Keratinocyte (primary cell): ENCODE results near the gene RETN. TPM values are rescaled to one million over a fixed set of nuclear protein-coding genes. Genes with fewer than 3 reads are reported as not detected.

Source experiments
- DNase-seq: peaks from one replicate; pipeline ENCODE4 v3.0.0-alpha.2; 2011; ENCODE audit warnings: low read depth, missing footprints, low spot score
- FAIRE-seq: peaks from 2 replicates; lab custom pipeline; 2011; peaks lifted over from hg19 to GRCh38; lab: Jason Lieb, UNC
- H2AFZ ChIP-seq: 2 replicates; pipeline ENCODE4 v1.6.0; 2012; ENCODE audit warnings: low read length, control low read depth, inconsistent platforms; ENCODE audit not compliant: control insufficient read depth
- H3K27ac ChIP-seq: 2 replicates; pipeline ENCODE4 v1.5.1; 2011; ENCODE audit warnings: low read length; ENCODE audit not compliant: control insufficient read depth, insufficient read depth
- H3K27me3 ChIP-seq: 3 replicates; pipeline ENCODE4 v1.6.0; 2011; ENCODE audit warnings: low read length; ENCODE audit not compliant: control insufficient read depth, insufficient read depth; ENCODE audit errors: extremely low read depth
- H3K36me3 ChIP-seq, 2 experiments: 2 replicates in 1 of 2; 3 replicates in 1 of 2; pipeline ENCODE4 v1.5.1; 2011; ENCODE audit warnings: low read length in 2 of 2, mild to moderate bottlenecking in 1 of 2; ENCODE audit not compliant: control insufficient read depth in 2 of 2, insufficient read depth in 2 of 2; ENCODE audit errors: extremely low read depth in 1 of 2
- H3K4me1 ChIP-seq: 3 replicates; pipeline ENCODE4 v1.5.1; 2011; ENCODE audit warnings: low read length; ENCODE audit not compliant: control insufficient read depth, insufficient read depth; ENCODE audit errors: extremely low read depth
- H3K4me2 ChIP-seq: 3 replicates; pipeline ENCODE4 v1.6.0; 2011; ENCODE audit warnings: low read depth, low read length; ENCODE audit not compliant: control insufficient read depth, insufficient read depth; ENCODE audit errors: extremely low read depth
- H3K4me3 ChIP-seq, 3 experiments: fragments of 200-600 bp in 1 of 3; sonication (generic) in 1 of 3; 2 replicates in 2 of 3; 3 replicates in 1 of 3; pipeline ENCODE4 v1.5.1; 2011 to 2016; ENCODE audit warnings: low read length in 3 of 3, mild to moderate bottlenecking in 3 of 3, control low read depth in 2 of 3, inconsistent platforms in 1 of 3, low read depth in 1 of 3, mixed read lengths in 1 of 3, mixed run types in 1 of 3, moderate library complexity in 1 of 3; ENCODE audit not compliant: control insufficient read depth in 2 of 3, insufficient read depth in 2 of 3; ENCODE audit errors: extremely low read depth in 1 of 3
- H3K79me2 ChIP-seq: 2 replicates; pipeline ENCODE4 v1.6.0; 2012; ENCODE audit warnings: low read length; ENCODE audit not compliant: control insufficient read depth, insufficient read depth
- H3K9ac ChIP-seq: 3 replicates; pipeline ENCODE4 v1.6.0; 2011; ENCODE audit warnings: low read length; ENCODE audit not compliant: control insufficient read depth, insufficient read depth; ENCODE audit errors: extremely low read depth
- H3K9me1 ChIP-seq: 3 replicates; pipeline ENCODE4 v1.6.0; 2011; ENCODE audit warnings: low read length; ENCODE audit not compliant: control insufficient read depth, insufficient read depth; ENCODE audit errors: extremely low read depth
- H3K9me3 ChIP-seq: 2 replicates; pipeline ENCODE4 v1.5.1; 2012; ENCODE audit warnings: low read depth, low read length; ENCODE audit not compliant: control insufficient read depth
- H4K20me1 ChIP-seq: 3 replicates; pipeline ENCODE4 v1.6.0; 2011; ENCODE audit warnings: low read length; ENCODE audit not compliant: control insufficient read depth, insufficient read depth; ENCODE audit errors: extremely low read depth
- EZH2 ChIP-seq: IDR thresholded peaks from one replicate; pipeline ENCODE4 v1.6.1; 2012; ENCODE audit warnings: inconsistent platforms, mild to moderate bottlenecking, low read length, moderate library complexity
- dilution Hi-C: fragments of 300-500 bp; cut with MboI; formaldehyde crosslinking; loops from one replicate; pipeline ENCODE4 v1.7.0; 2020; ENCODE audit warnings: low sequenced_read_pairs; ENCODE audit not compliant: extremely low pct_ligation_motif_present
- polyA plus RNA-seq, 5 experiments: library from polyadenylated mRNA; depleted of rRNA in 3 of 5; stranded (reverse) in 3 of 5; stranded (forward) in 1 of 5; unstranded in 1 of 5; fragments of >200 nt; gene quantifications; 1 replicate in 1 of 5; 2 replicates in 3 of 5; 3 replicates in 1 of 5; pipeline versions ENCODE4 v1.2.1 to v1.2.3, GENCODE V29; 2011 to 2012; ENCODE audit warnings: missing spikeins in 2 of 5, low read depth in 1 of 5, low replicate concordance in 1 of 5
- TF ChIP-seq, protein P1 (sequence below), 3 experiments: IDR thresholded peaks in 1 of 3; conservative IDR thresholded peaks in 1 of 3; optimal IDR thresholded peaks in 1 of 3; 2 replicates in 2 of 3; 3 replicates in 1 of 3; pipeline versions ENCODE3 to v1.5.1; 2011; ENCODE audit warnings: low read length in 3 of 3, mild to moderate bottlenecking in 3 of 3, moderate library complexity in 2 of 3, control low read depth in 1 of 3, inconsistent platforms in 1 of 3; ENCODE audit not compliant: insufficient read depth in 2 of 3; ENCODE audit errors: extremely low read depth in 1 of 3

Gene RETN
- polyA plus RNA-seq, 1 donor (not counting 4 experiments of a cell fraction or from before 2014, with no cell fraction given): not detected

DNA sequence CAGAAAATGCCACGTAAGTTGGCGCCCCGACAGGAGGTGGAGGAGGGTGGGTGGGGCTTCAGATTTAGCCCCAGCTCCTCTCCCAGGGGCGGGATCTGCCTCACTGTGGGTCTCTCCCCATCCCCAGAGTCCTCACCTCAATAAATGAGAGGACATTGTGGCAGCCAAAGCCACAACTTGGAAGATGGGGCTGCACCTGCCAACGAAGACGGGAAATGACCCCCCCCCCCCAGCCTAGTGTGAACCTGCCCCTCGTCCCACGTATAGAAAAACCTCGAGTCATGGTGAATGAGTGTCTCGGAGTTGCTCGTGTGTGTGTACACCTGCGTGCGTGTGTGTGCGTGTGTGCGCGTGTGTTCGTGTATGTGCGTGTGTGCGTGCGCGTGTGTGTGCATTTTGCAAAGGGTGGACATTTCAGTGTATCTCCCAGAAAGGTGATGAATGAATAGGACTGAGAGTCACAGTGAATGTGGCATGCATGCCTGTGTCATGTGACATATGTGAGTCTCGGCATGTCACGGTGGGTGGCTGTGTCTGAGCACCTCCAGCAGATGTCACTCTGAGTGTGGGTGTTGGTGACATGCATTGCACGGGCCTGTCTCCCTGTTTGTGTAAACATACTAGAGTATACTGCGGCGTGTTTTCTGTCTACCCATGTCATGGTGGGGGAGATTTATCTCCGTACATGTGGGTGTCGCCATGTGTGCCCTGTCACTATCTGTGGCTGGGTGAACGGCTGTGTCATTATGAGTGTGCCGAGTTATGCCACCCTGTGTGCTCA, 10.3 kb downstream of the RETN start:
- FAIRE-seq: no peak
- H3K9ac ChIP-seq: no peak overlapping the region

DNA sequence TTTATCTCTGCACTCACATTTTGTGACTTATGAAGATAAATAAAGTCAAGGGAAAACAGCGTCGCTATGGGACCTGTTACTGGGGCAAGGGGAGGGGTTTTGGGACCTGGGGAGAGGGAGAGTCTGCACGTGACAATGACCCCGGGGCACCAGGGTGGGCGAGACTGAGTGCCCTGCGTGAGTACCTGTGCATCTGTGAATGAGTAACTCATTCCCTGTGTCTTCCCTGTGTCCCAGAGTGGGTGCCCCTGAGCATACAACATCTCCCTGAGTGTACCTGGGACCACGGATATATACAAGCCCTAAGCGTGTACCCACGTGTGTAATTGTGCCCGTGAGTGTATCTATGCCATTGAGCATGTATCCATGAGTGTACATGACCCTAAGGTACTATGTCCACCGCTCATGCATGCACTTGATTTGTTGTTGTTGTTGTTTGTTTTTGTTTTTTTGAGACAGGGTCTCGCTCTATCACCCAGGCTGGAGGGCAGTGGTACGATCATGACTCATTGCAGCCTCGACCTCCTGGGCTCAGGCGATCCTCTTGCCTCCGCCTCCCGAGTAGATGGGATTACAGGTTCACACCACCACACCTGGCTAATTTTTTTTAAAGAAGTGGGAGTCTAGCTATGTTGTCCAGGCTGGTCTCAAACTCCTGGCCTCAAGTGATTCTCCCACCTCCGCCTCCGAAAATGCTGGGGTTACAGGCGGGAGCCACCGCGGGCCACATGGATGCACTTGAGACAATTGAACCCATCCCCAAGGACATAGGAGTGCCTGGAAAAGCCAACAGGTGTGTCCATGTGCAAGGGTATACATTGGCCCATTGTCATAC, 11.1 kb downstream of the RETN start:
- no peak for DNase-seq
- no peak for FAIRE-seq

More for the DNA sequence above, 10.3 kb downstream of the RETN start:
- no peak for DNase-seq
- dilution Hi-C loops: no loop called here
- H3K79me2 ChIP-seq: peaks cover 16% of the 10 kb centered on the region
- H2AFZ ChIP-seq: no peak overlapping the region
- TF ChIP-seq, protein P1, sequence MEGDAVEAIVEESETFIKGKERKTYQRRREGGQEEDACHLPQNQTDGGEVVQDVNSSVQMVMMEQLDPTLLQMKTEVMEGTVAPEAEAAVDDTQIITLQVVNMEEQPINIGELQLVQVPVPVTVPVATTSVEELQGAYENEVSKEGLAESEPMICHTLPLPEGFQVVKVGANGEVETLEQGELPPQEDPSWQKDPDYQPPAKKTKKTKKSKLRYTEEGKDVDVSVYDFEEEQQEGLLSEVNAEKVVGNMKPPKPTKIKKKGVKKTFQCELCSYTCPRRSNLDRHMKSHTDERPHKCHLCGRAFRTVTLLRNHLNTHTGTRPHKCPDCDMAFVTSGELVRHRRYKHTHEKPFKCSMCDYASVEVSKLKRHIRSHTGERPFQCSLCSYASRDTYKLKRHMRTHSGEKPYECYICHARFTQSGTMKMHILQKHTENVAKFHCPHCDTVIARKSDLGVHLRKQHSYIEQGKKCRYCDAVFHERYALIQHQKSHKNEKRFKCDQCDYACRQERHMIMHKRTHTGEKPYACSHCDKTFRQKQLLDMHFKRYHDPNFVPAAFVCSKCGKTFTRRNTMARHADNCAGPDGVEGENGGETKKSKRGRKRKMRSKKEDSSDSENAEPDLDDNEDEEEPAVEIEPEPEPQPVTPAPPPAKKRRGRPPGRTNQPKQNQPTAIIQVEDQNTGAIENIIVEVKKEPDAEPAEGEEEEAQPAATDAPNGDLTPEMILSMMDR (optimal IDR thresholded peaks at IDR 0.05 in 1 of 3, IDR thresholded peaks at IDR 0.05 in 1 of 3, conservative IDR thresholded peaks at IDR 0.05 in 1 of 3; ENCODE audit: extremely low read depth in 1 of 3, insufficient read depth in 2 of 3, low read length in 3 of 3): peak in 1 of 3 experiments; percentile 61
- no peak for TF ChIP-seq EZH2
- H3K4me1 ChIP-seq: peaks cover 7% of the 10 kb centered on the region
- H3K9me1 ChIP-seq: no peaks in the 10 kb centered on the region
- no peaks in the 10 kb centered on the region for H4K20me1 ChIP-seq
- no peaks in the 10 kb centered on the region for H3K9me3 ChIP-seq
- peaks cover 0 to 8% of the 10 kb centered on the region in 2 experiments for H3K36me3 ChIP-seq
- H3K4me3 ChIP-seq: no peak overlapping the region
- no peak overlapping the region for H3K27ac ChIP-seq
- H3K4me2 ChIP-seq: no peak overlapping the region
- peaks cover 6% of the 10 kb centered on the region for H3K27me3 ChIP-seq

More for the DNA sequence above, 11.1 kb downstream of the RETN start:
- peak overlapping the region; percentile 75 for H2AFZ ChIP-seq
- H3K79me2 ChIP-seq: peaks cover 16% of the 10 kb centered on the region
- peak overlapping the region in 1 of 3 experiments; percentile 48 for H3K4me3 ChIP-seq
- TF ChIP-seq EZH2: no peak
- TF ChIP-seq, protein P1 (optimal IDR thresholded peaks at IDR 0.05 in 1 of 3, IDR thresholded peaks at IDR 0.05 in 1 of 3, conservative IDR thresholded peaks at IDR 0.05 in 1 of 3; ENCODE audit: extremely low read depth in 1 of 3, insufficient read depth in 2 of 3, low read length in 3 of 3): no peak
- peaks cover 6% of the 10 kb centered on the region for H3K27me3 ChIP-seq
- H3K9me3 ChIP-seq: no peaks in the 10 kb centered on the region
- no peak overlapping the region for H3K27ac ChIP-seq
- H3K36me3 ChIP-seq: peaks cover 0 to 8% of the 10 kb centered on the region in 2 experiments
- no peaks in the 10 kb centered on the region for H3K9me1 ChIP-seq
- dilution Hi-C loops: no loop called here
- peak overlapping the region; percentile 50 for H3K4me2 ChIP-seq
- no peaks in the 10 kb centered on the region for H4K20me1 ChIP-seq
- H3K9ac ChIP-seq: no peak overlapping the region
- peaks cover 7% of the 10 kb centered on the region for H3K4me1 ChIP-seq
